HEK293 (cell line): ENCODE measurements around the gene ZP3.
"Not testable (repeated sequence)": the region's sequence is repeated elsewhere in the genome, so short reads cannot be mapped to it uniquely, and the experiment has no call there.

Experiments
- AEBP2 ChIP-seq: fragments of 450-650 bp; formaldehyde crosslinking; IDR thresholded peaks from 2 replicates; pipeline ENCODE4 v1.5.1; 2016; ENCODE audit warnings: missing biosample characterization, missing genetic modification characterization, borderline replicate concordance
- ATF2 ChIP-seq: fragments of 450-650 bp; formaldehyde crosslinking; IDR thresholded peaks from 2 replicates; pipeline ENCODE4 v1.5.1; 2016; ENCODE audit warnings: missing biosample characterization, missing genetic modification characterization, low read depth
- BCL11A ChIP-seq: fragments of 450-650 bp; formaldehyde crosslinking; IDR thresholded peaks from 2 replicates; pipeline ENCODE4 v1.5.1; 2016; ENCODE audit warnings: low read depth, missing biosample characterization, missing genetic modification characterization
- FEZF1 ChIP-seq: fragments of 450-650 bp; formaldehyde crosslinking; IDR thresholded peaks from 2 replicates; pipeline ENCODE4 v1.5.1; 2016; ENCODE audit warnings: missing biosample characterization, missing genetic modification characterization
- SALL2 ChIP-seq: fragments of 450-650 bp; formaldehyde crosslinking; IDR thresholded peaks from 2 replicates; pipeline ENCODE4 v1.5.0; 2017; ENCODE audit warnings: missing biosample characterization, mild to moderate bottlenecking, missing genetic modification characterization, borderline replicate concordance
- SP2 ChIP-seq: fragments of 450-650 bp; formaldehyde crosslinking; IDR thresholded peaks from 2 replicates; pipeline ENCODE4 v1.5.1; 2016; ENCODE audit warnings: missing biosample characterization, missing genetic modification characterization
- YY2 ChIP-seq: fragments of 450-650 bp; formaldehyde crosslinking; IDR thresholded peaks from 2 replicates; pipeline ENCODE4 v1.5.1; 2016; ENCODE audit warnings: missing biosample characterization, missing genetic modification characterization
- ZFP37 ChIP-seq: fragments of 450-650 bp; formaldehyde crosslinking; IDR thresholded peaks from 2 replicates; pipeline ENCODE4 v1.5.1; 2016; ENCODE audit warnings: missing biosample characterization, missing genetic modification characterization
- ZNF280D ChIP-seq: fragments of 450-650 bp; formaldehyde crosslinking; IDR thresholded peaks from 2 replicates; pipeline ENCODE4 v1.5.1; 2016; ENCODE audit warnings: missing biosample characterization, missing genetic modification characterization
- TF ChIP-seq, protein P1 (sequence below): fragments of 450-650 bp; formaldehyde crosslinking; IDR thresholded peaks from 2 replicates; pipeline ENCODE4 v1.5.1; 2016; ENCODE audit warnings: missing biosample characterization, missing genetic modification characterization

GRCh38 chr7:76441792-76442191 lies 17.0 kb downstream of the ZP3 start:
- TF ChIP-seq, protein P1, sequence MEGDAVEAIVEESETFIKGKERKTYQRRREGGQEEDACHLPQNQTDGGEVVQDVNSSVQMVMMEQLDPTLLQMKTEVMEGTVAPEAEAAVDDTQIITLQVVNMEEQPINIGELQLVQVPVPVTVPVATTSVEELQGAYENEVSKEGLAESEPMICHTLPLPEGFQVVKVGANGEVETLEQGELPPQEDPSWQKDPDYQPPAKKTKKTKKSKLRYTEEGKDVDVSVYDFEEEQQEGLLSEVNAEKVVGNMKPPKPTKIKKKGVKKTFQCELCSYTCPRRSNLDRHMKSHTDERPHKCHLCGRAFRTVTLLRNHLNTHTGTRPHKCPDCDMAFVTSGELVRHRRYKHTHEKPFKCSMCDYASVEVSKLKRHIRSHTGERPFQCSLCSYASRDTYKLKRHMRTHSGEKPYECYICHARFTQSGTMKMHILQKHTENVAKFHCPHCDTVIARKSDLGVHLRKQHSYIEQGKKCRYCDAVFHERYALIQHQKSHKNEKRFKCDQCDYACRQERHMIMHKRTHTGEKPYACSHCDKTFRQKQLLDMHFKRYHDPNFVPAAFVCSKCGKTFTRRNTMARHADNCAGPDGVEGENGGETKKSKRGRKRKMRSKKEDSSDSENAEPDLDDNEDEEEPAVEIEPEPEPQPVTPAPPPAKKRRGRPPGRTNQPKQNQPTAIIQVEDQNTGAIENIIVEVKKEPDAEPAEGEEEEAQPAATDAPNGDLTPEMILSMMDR (tag by site-specific recombination) = not testable (repeated sequence)
- not testable (repeated sequence) for TF ChIP-seq ATF2 (tag by site-specific recombination); SALL2 (tag by site-specific recombination); BCL11A; YY2 (tag by site-specific recombination); SP2 (tag by site-specific recombination); ZFP37 (tag by site-specific recombination); ZNF280D (tag by site-specific recombination); AEBP2 (tag by site-specific recombination); FEZF1
